Measurements from ENCODE around the gene NYAP1. TPM values are rescaled to one million over a fixed set of nuclear protein-coding genes. Genes with fewer than 3 reads are reported as not detected.
A peak's percentile ranks its signal among the peaks of the same experiment; 100 is the strongest.

The NYAP1 gene
- total RNA-seq, 2 experiments from 2014 or later = 0.32 to 0.38 TPM

GRCh38 chr7:100490483-100491191, 6.9 kb downstream of the NYAP1 start:
- ATAC-seq = no peak
- intact Hi-C loops (cut with micrococcal nuclease) = no loop called here
- Mint-ChIP-seq H3K27me3 (no peaks in the 10 kb centered on the region), H3K27ac (no peak overlapping the region), H3K9me3 (no peaks in the 10 kb centered on the region), H3K4me1 (ENCODE audit: low read depth) (peaks cover 8% of the 10 kb centered on the region), H3K36me3 (ENCODE audit: low read depth) (no peaks in the 10 kb centered on the region), H3K4me3 (no peak overlapping the region)
- no peak for TF ChIP-seq CTCF (IDR thresholded peaks at IDR 0.05)
- ChIA-PET POLR2A (no interaction called here), CTCF (interaction anchor here (0.6 to 2.4 kb wide), 3 partner anchors 21 to 78 kb away, joined by 3 to 6 read pairs (median 4); no protein-coding TSS in a partner anchor)
- no peak for DNase-seq

- CTCF ChIA-PET = interaction anchor here (0.8 kb wide), 1 partner anchor 26 kb away, joined by 3 read pairs; no protein-coding TSS in a partner anchor
- Mint-ChIP-seq H3K9me3 (no peaks in the 10 kb centered on the region), H3K27me3 (no peaks in the 10 kb centered on the region), H3K4me1 (ENCODE audit: low read depth) (peaks cover 8% of the 10 kb centered on the region), H3K27ac (no peak overlapping the region), H3K4me3 (no peak overlapping the region), H3K36me3 (ENCODE audit: low read depth) (no peaks in the 10 kb centered on the region)
- DNase-seq (no peak), ATAC-seq (no peak)
- POLR2A ChIA-PET = no interaction called here
- no peak for TF ChIP-seq CTCF (IDR thresholded peaks at IDR 0.05)
- intact Hi-C loops (cut with micrococcal nuclease) = no loop called here
Observed at GRCh38 chr7:100491192-100491578, 7.5 kb downstream of the NYAP1 start.

- DNase-seq (no peak), ATAC-seq (peak; percentile 14)
- ChIA-PET CTCF (interaction anchor here (0.8 to 2.5 kb wide), 7 partner anchors 10 to 212 kb away, joined by 3 to 17 read pairs (median 4); no protein-coding TSS in a partner anchor), POLR2A (interaction anchor here (0.7 to 1.8 kb wide), 4 partner anchors 10 to 76 kb away, joined by 3 to 7 read pairs (median 4); no protein-coding TSS in a partner anchor)
- no peak for TF ChIP-seq CTCF (IDR thresholded peaks at IDR 0.05)
- intact Hi-C loops (cut with micrococcal nuclease) = no loop called here
- Mint-ChIP-seq H3K4me3 (peak overlapping the region; percentile 60), H3K27ac (peak overlapping the region; percentile 5), H3K36me3 (ENCODE audit: low read depth) (no peaks in the 10 kb centered on the region), H3K27me3 (no peaks in the 10 kb centered on the region), H3K4me1 (ENCODE audit: low read depth) (peaks cover 8% of the 10 kb centered on the region), H3K9me3 (no peaks in the 10 kb centered on the region)
Observed at GRCh38 chr7:100492738-100493475, 9.2 kb downstream of the NYAP1 start.

GRCh38 chr7:100493476-100494264, 9.9 kb downstream of the NYAP1 start:
- POLR2A ChIA-PET = interaction anchor here (0.6 to 1.8 kb wide), 5 partner anchors 11 to 78 kb away, joined by 3 to 7 read pairs (median 4); no protein-coding TSS in a partner anchor
- intact Hi-C loops (cut with micrococcal nuclease) = no loop called here
- Mint-ChIP-seq H3K4me3 (peak overlapping the region; percentile 61), H3K36me3 (ENCODE audit: low read depth) (no peaks in the 10 kb centered on the region), H3K9me3 (no peaks in the 10 kb centered on the region), H3K4me1 (ENCODE audit: low read depth) (peaks cover 8% of the 10 kb centered on the region), H3K27me3 (no peaks in the 10 kb centered on the region), H3K27ac (no peak overlapping the region)
- CTCF ChIA-PET = interaction anchor here (0.8 to 2.5 kb wide), 7 partner anchors 11 to 212 kb away, joined by 3 to 17 read pairs (median 4); no protein-coding TSS in a partner anchor
- ATAC-seq (peak; percentile 93), DNase-seq (peak; percentile 76)
- TF ChIP-seq CTCF (IDR thresholded peaks at IDR 0.05) = no peak
